ENCODE measurements around the gene LGALS14.
"Not testable (repeated sequence)": the region's sequence is repeated elsewhere in the genome, so short reads cannot be mapped to it uniquely, and the experiment has no call there.

The LGALS14 gene

DNA sequence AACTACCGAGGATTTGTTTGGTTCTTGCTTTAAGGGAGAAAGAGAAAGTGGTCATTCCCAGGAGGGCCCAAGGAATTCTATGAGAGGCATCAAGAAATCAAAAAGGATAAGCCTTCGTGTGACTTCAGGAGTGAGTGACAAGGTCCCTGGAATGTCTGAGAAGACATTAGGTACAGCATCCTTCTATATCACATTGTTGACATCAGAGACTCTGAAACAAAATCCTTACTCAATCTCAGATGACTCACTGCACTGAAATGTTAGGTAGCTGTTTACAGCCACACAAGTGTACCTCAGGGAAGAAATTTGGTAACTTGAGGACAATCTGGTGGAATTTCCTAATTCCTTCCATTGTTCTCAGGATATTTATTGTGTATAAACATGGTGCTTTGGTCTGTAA, 7.9 kb upstream of the LGALS14 start:
- no peak for DNase-seq

DNA sequence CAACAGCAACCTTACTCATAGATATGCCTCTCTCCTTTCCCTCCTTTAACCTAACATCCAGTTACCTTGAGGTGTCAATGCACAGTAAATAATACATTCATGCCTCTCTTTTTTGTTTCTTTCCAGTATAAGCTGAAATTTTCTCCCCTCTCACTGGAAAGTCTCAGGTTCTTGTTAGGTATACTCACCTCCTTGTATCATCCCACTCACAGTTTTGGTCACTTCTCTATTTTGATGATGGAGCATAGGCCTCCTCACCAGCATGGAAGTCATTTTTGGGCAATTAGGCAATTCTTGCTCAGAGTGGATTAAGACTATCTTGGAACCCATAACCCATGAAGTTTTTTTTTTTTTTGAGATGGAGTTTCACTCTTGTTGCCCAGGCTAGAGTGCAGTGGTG, 5.7 kb upstream of the LGALS14 start:
- no peak for DNase-seq

DNA sequence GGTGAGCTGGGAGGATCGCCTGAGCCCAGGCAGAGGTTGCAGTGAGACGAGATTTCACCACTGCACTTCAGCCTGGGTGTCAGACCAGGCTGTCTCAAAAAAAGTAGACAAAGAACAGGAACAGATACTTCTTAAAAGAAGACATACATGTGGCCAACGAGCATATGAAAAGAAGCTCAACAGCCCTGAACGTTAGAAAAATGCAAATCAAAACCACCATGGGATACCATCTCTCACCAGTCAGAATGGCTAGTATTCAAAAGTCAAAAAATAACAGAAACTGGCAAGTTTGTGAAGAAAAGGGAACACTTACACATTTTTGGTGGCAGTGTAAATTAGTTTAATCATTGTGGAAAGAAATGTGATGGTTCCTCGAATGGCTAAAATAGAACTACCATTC, 3.0 kb upstream of the LGALS14 start:
- no peak for DNase-seq

DNA sequence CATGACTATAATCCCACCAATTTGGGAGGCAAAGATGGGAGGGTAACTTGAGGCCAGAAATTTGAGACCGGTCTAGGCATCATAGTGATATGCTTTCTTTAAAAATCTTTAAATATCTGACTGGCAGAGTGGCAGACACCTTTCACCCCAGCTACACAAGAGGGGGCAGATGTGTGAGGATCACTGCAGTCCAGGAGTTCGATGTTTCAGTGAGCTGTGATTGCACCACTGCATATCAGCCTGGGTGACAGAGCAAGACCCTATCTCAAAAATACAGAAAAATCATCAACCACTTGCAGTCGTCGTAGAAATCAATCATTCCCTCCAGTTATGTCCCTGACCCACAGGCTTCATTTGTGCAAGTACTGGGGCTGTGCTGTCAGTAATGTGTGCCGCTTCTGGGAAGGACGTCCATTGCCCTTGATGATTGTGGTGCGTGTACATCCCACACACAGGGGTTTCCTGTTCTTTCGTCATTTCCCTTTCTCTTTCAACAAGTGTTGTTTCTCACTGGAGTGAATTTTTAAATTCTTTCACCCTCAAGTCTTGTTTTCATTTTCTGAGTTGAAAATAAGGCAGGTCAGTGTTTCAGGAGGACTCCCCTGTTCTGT, 1.4 kb downstream of the LGALS14 start:
- no peak for DNase-seq

DNA sequence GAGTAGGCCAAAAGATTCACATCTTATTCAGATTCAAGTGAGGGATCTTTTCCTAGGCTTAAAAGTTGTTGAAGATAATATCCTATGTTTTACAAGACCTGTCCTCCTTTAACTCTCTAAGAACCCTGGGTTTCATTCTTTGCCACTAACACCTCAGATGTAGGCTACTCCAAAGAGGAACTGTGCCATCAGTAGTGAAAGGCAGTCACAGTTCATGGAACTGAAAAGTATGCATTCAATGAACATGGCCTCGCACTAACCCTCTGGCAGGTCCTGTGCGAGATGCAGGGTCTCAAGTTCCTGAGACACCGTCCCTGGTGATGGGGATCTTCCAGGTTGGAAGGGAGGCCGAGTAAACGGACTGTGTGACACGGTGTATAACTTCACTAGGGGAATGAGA, 4.3 kb downstream of the LGALS14 start:
- no peak for DNase-seq

DNA sequence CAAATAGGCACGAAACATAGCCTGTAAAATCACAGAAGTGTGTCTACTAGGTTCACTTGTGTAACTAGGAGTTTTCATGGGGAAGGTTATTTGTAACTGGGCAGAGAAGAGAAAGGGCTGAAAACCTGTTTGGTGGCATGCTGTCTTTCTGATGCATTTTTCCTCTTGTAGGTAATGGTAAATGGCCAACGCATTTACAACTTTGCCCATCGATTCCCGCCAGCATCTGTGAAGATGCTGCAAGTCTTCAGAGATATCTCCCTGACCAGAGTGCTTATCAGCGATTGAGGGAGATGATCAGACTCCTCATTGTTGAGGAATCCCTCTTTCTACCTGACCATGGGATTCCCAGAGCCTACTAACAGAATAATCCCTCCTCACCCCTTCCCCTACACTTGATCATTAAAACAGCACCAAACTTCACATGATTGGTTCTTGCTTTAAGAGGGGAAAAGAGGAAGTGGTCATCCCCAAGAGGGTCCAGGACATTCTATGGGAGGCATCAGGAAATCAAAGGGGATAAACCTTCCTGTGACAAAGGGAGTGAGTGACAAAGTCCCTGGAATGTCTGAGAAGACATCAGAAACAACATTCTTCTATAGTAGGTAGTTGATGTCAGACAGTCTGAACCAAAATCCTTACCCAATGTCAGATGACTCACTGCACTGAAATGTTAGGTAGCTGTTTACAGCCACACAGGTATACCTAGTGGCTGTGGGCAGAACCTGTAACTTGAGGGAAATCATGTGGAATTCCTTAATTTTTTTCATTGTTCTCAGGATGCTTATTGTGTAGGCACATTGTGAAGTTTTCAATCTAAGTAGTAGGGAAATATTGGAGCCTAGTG, 5.0 kb downstream of the LGALS14 start:
- no peak for DNase-seq

DNA sequence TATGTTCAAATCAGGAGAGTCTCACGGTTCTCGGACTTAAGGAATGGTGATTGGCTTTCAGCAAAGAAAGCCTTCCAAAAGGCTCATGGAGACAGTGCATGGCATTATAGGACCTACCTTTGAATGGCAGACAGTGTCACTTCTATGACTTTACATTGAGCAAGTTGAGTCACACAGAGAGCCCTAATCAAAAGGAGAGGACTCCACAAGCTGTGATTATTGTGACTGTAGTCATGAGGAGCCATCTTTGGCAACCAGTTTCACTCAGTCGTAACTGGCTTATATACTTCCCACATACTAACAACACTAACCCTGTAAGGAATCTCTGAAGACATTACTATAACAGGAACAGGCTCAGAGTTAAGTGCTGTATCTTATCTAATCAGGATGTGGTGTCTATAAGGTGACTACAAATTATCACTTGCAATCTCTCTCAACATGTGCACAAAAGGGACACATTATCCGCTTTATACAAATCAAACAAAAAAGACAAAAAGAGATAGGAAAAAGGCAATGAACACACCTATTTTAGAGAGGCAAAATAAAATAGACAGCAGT, 6.1 kb downstream of the LGALS14 start:
- DNase-seq, result no peak

DNA sequence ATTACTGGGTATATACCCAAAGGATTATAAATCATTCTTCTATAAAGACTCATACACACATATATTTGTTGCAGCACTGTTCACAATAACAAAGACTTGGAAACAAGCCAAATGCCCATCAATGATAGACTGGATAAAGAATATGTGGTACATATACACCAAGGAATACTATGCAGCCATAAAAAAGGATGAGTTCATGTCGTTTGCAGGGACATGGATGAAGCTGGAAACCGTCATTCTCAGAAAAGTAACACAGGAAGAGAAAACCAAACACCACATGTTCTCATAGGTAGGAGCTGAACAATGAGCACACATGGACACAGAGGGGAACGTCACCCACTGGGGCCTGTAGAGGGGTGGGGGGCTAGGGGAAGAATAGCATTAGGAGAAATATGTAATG, 15.9 kb downstream of the LGALS14 start:
- not testable (repeated sequence) for DNase-seq

DNA sequence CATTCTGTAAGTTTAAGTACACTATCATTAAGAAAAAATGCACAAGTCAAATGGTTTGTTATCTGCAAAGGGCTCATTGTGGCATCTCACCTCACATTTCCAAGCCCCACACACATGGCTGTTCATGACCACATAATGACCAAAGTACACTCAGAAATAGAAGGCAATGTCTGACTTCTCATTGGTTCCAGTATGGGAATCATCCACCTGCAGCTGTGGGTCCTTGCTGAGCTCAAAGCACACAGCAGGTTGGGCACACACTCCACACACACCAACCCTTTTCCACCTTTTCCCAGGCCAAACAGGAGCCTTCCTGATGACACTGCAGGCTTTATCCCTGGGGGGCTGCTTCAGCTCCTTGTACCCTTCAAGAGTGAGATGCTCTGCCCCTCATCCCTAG, 21.7 kb downstream of the LGALS14 start:
- no peak for DNase-seq

DNA sequence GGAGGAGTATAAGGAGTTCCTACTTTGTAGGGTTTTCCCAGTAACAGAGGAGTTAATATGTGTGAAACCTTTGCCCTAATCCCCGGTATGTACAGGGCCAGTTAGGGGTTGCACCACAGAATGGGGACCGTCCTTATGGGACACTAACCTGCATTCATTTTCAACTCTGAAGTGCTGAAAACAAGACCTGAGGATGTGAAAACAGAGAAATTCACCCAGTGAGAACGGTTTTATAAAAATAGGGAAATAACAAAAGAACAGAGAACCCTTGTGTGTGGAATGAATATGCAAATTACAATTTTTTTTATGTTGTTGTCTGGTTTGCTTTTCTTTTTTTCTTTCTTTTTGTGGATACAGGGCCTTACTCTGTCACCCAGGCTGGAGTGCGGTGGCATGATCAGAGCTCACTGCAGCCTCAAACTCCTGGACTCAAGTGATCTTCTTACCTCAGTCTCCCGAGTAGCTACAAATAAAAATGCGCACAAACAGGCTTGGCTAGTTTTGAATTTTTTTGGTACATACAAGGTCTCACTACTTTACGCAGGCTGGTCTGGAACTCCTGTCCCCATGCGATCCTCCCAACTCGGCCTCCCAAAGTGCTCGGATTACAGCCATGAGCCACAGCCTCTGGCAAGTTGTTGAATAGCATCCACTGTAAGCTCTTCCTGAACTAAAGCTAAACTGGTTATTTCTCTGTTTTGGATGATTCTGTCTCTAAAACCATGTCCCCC, 23.0 kb downstream of the LGALS14 start:
- DNase-seq, result no peak

DNA sequence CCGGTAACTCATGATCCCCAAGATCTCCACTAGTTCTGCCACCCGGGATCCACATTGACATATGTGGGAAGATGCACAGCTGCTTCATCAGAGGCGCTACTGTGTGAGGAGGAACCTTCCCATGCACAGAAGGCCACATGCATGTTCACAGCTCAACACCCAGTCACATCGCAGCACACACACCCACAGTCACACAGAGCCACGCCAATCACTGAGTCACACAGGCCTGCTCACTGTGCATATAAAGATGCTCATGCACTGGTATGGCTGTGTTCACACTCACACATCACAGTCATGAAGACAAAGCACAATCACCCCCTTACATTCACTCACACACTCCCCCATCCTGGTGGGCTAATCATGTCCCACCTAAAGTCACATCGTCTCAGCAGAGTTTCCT, 23.8 kb downstream of the LGALS14 start:
- no peak for DNase-seq

DNA sequence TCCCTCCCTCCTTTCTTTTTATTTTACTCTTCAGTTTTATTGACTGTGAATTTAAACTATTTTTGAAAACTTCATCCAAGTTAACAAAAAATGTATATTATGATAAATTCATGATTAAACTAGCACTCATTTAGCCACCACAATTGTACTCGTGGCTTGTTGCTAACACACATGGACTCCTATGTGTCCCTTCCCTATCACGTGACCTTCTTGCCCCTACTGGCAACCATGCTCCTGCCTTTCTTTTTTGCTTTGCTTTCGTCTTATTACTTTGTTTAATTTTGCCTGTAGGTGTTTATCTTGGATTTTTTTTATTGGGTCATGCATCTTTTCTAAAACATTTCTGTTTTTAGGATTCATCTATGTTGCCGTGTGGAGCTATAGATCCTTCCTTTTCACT, 25.3 kb downstream of the LGALS14 start:
- no peak for DNase-seq

DNA sequence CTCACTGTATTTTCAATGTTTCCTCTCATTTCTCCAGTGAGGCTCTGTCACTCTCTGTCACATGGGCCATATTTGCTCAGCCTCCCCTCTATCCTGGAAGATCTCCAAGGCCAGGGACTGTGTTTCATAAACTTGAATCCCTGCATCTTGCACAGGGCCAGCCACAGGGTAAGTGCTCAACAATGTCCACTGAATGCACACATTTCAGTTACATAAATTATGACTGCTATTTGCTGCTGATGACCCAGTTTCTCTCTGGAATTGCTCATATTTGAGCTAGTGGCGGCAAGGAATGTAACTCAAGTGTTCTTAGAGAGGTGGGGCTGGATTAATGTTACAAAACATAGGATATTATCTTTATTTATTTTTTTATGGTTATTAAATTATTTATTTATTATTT, 27.4 kb downstream of the LGALS14 start:
- DNase-seq, result no peak

DNA sequence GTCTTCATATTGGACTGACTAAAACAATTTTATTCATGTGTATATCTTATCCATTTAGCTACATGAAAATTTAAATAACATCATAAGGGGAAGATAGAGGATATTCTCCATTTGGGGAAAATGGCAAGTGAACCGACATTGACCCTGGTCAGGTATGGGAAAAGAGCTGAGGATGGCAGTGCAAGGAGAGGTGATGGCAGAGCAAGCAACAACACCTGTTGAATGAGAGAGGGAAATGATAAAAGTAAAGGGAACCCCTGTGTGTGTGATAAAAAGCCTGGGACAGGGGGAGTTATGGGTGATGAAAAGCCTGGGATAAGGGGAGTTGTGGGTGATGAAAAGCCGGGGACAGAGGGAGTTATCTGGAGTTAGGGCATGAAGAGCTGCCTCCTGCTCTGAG, 29.6 kb downstream of the LGALS14 start:
- no peak for DNase-seq

DNA sequence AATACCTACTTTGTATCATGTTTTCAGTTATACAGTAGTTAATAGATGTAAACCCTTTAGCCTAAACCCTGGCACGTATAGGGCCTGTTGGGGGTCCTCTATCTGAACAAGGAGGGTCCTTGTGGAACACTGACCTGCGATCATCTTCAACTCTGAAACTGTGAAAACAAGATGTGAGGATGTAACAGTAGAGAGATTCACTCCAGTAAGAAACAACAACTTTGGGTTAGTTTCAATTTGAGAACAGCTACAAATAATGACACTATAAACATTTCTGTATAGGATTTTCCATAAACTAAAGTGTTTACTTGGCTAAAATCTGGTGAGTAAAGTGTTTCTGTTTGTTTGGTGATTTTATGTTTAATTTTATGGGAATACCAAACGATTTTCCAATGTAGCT, 31.4 kb downstream of the LGALS14 start:
- DNase-seq, result no peak

DNA sequence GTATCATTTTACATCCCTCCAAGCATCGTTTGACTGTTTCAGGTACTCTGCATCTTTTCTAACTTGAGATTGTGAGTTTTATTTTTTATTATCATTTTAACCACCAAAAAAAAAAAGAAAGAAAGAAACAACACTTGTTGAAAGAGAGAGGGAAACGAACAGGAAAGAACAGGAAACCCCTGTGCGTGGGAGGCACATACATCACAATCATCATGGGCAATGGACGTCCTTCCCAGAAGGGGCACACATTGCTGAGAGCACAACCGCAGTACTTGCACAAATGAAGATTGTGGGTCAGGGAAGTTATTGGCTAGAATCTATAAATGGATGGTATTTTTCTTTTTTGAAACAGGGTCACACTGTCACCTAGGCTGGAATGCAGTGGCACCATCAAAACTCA, 31.8 kb downstream of the LGALS14 start:
- no peak for DNase-seq

DNA sequence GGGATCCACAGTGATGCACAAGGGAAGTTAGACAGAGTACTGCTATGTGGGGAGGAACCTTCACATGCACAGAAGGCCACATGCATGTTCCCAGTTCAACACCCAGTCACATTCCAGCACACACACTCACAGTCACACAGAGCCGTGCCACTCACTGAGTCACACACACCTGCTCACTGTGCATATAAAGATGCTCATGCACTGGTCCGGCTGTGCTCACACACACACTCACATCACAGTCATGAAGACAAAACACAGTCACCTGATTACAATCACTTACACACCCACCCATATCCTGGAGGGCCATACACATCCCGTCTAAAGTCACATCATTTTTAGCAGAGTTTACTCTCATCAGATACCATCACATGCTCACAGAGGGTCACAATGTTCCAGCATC, 33.1 kb downstream of the LGALS14 start:
- DNase-seq, result no peak

DNA sequence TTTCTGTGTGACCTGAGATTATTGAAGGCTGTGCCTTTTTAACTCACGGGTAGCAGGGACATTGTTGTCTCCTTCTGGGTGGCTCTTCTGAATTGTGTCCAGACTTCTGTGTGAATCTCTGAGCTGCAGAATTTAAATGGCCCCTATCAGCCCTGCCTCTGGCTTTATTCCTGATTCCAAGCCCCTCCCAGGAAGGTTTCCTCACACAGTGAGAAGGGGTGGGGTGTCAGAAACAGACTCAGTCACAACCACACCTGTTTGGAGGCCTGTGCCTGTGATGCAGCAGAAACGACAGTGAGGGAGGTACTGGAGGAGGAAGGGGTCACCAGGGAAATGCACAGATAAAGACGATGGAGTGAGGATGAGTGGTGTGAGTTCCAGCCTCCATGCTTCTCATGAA, 33.6 kb downstream of the LGALS14 start, which contains the start of gene CLC:
TSS of gene CLC (minus strand) at position 139 of the 400 bp plus-strand sequence. CDS start at position 62, 77 bp downstream.
- DNase-seq, result no peak

DNA sequence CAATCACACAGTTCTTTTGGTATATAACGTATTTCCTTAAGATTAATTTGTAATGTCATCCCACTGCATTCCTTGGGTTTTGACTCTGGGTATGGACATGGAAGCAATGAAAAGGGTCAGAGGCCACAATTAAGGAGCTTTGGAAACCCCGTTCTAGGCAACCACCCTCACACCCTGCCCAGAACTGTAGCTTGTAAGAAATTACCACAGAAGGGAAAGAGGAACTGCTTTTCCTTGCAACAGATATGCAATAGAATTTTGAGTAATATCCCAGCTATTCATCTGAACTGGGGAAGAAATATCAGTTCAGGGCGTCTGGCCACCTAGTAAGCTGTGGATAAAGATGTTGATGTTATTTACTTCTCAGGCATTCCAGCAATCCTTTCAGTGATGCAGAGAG, 34.5 kb downstream of the LGALS14 start:
- no peak for DNase-seq

DNA sequence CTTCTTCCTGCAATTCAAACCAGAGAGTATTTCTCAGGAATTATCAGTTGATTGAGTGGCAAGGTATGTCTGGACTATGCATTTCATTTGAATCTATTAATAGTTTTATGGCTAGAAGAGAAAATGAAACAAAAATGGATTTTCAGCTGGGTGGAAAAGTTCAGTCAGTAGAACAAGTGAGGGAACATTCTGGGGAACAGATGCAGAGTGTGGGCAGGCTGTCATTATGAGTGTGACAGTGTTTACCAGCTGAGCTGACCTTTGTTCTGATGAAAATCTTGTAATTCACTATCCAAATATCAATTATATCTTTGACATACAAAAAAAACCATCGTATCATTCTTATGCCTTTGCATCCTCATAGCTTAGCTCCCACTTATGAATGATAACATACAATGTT, 36.1 kb downstream of the LGALS14 start:
- DNase-seq, result no peak

DNA sequence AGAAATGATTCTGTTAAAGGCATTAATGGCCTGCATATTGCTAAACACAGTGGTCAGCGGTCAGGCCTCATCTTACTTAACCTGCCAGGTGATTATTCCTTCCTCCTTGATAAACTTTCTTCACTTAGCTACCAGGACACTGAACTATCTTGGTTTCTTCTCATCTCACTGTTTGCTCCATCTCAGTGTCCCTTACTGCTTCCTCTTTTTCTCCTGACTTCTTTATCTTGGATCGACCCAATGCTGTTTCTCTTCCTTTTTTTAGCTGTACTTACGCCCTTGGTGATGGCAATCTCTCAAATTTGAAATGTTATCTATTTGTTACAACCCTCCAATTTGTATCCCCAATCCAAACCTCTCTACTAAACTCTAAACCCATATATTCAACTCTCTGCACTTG, 41.4 kb downstream of the LGALS14 start:
- no peak for DNase-seq

DNA sequence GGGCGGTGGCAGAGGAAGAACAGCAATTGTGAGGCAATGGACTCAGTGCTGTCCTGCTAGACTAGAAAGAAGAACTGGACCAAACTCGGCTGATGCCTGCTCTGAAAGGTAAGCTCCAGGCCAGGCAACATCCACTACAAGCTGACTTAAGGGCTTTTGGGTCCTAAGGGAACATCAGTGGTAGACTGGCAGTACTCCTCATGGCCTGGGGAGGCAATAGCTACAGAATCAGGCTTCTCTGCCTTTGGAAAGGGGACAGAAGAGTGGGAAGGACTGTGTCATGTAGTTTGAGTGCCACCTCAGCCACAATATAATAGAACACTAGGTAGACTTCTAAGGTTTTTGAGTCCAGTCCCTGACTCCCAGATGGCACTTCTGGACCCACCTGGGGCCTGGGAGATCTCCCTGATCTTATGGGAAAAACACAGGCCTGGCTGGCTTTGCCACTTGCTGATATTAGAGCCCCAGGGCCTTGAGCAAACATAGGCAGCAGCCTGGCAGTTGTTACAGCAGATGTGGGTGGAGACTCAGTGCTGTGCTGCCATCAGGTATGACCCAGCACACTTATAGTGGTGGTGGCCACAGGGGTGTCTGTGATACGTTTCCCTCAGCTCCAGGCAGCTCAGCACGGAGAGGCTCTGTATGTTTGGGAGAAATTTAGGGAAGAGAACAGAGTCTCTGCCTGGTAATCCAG, 42.7 kb downstream of the LGALS14 start:
- DNase-seq, result no peak

DNA sequence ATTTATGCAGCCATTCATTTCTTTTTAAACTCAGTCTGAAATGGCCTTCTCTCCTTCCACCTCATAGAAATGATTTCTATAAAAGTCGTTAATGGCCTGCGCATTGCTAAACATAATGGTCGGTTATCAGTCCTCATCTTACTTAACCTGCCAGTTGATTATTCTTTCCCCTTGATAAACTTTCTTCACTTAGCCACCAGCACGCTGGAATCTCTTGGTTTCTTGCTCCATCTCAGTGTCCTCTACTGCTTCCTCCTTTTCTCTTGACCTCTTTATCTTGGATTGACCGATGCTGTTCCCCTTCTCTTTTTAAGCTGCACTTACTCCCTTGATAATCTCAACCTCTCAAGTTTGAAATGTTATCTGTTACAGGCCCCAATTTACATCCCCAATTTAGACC, 45.7 kb downstream of the LGALS14 start:
- no peak for DNase-seq
